Left lung (tissue), 10 donors: Measurements from ENCODE around the gene VPS13D. TPM values are rescaled to one million over a fixed set of nuclear protein-coding genes. Genes with fewer than 3 reads are reported as not detected.

Experiments
- ATAC-seq: fragments of 200-7000 bp; cut with Tn5 transposase; one replicate; pipeline ENCODE4 v1.9.1; 2020; ENCODE audit warnings: moderate library complexity
- DNase-seq, 4 donors: peaks; one replicate each; pipeline ENCODE4 v3.0.0-alpha.2; 2013 to 2020
- H3K27ac ChIP-seq, 2 donors: fragments of 200-600 bp; sonication (generic) in 1 of 2; one replicate each; pipeline versions ENCODE4 v1.5.0 to v1.8.0; 2020 to 2021
- H3K27me3 ChIP-seq, 2 donors: fragments of 200-600 bp; sonication (generic) in 1 of 2; one replicate each; pipeline versions ENCODE4 v1.5.0 to v1.8.0; 2020 to 2021
- H3K36me3 ChIP-seq, 2 donors: fragments of 200-600 bp; sonication (generic) in 1 of 2; one replicate each; pipeline versions ENCODE4 v1.5.0 to v1.8.0; 2020 to 2021
- H3K4me1 ChIP-seq, 2 donors: fragments of 200-600 bp; one replicate each; pipeline ENCODE4 v1.8.0; 2021
- H3K4me3 ChIP-seq, 2 donors: fragments of 200-600 bp; sonication (generic) in 1 of 2; one replicate each; pipeline versions ENCODE4 v1.5.0 to v1.8.0; 2020 to 2021; ENCODE audit warnings: mild to moderate bottlenecking in 1 of 2
- H3K9me3 ChIP-seq, 2 donors: fragments of 200-600 bp; sonication (generic) in 1 of 2; one replicate each; pipeline versions ENCODE4 v1.5.0 to v1.8.0; 2020 to 2021
- intact Hi-C, 2 donors: fragments of 100-400 bp; cut with DNase I; formaldehyde crosslinking; loops; one replicate each; pipeline versions ENCODE4 v1.11.2 to v1.14.2; 2022
- polyA plus RNA-seq, 6 donors: library from polyadenylated mRNA; unstranded; fragments of 120-200 nt; gene quantifications; one replicate each; pipeline ENCODE4 v1.2.1, GENCODE V29; 2013; ENCODE audit not compliant: insufficient read length in 6 of 6
- total RNA-seq, 2 donors: library from RNA; stranded (reverse); fragmentation: NEBNext Ultra II Directional; extraction: Animal tissue kit (Norgen Biotek cat#: 25700); gene quantifications; one replicate each; pipeline ENCODE4 v1.2.1, GENCODE V29; 2021
- TF ChIP-seq, protein P1 (sequence below), 2 donors: fragments of 200-600 bp; sonication (generic) in 1 of 2; IDR thresholded peaks; one replicate each; pipeline versions ENCODE4 v1.5.0 to v1.8.0; 2021; ENCODE audit warnings: antibody characterized with exemption in 2 of 2
- donor health status: DM: no; HTN: yes; CAD: no.
- donor health status: DM: no; HTN: no; CAD: no.

The VPS13D gene
- total and polyA plus RNA-seq, 8 donors = 26.6 to 62.3 (median 30.2) TPM

DNA sequence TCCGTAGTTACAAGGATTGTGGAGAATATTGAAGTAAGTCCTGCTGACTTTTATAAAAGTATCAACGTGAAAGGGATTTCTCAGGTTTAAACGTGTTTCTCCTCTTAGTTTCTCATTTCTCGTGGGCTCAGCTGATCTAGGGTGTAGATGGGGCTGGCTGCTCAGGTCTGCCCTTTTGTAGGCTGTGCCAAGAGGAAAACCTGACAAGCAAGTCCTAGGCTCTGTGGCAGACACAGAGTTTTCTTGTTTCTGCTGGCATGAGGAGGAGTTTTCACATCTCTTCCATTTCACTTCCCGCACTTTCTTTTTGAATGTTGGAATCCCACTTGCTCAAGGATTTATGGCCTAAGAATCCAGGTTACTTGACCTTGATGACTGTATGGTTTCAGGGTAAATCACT, 14.8 kb downstream of the VPS13D start:
- H3K9me3 ChIP-seq = no peaks in the 10 kb centered on the region
- ATAC-seq (no peak), DNase-seq (peak in 1 of 4 donors; percentile 10)
- no peaks in the 10 kb centered on the region for H3K27me3 ChIP-seq
- no peak overlapping the region for H3K27ac ChIP-seq
- intact Hi-C loops = no loop called here
- H3K4me3 ChIP-seq = no peak overlapping the region
- H3K36me3 ChIP-seq = peaks cover under 1 to 85% of the 10 kb centered on the region in 2 donors
- TF ChIP-seq, protein P1, sequence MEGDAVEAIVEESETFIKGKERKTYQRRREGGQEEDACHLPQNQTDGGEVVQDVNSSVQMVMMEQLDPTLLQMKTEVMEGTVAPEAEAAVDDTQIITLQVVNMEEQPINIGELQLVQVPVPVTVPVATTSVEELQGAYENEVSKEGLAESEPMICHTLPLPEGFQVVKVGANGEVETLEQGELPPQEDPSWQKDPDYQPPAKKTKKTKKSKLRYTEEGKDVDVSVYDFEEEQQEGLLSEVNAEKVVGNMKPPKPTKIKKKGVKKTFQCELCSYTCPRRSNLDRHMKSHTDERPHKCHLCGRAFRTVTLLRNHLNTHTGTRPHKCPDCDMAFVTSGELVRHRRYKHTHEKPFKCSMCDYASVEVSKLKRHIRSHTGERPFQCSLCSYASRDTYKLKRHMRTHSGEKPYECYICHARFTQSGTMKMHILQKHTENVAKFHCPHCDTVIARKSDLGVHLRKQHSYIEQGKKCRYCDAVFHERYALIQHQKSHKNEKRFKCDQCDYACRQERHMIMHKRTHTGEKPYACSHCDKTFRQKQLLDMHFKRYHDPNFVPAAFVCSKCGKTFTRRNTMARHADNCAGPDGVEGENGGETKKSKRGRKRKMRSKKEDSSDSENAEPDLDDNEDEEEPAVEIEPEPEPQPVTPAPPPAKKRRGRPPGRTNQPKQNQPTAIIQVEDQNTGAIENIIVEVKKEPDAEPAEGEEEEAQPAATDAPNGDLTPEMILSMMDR (IDR thresholded peaks at IDR 0.05) = no peak
- H3K4me1 ChIP-seq = peaks cover 0 to 4% of the 10 kb centered on the region in 2 donors

GRCh38 chr1:12245116-12245515, 15.3 kb downstream of the VPS13D start:
- H3K4me3 ChIP-seq = no peak overlapping the region
- peaks cover 2 to 90% of the 10 kb centered on the region in 2 donors for H3K36me3 ChIP-seq
- intact Hi-C loops = no loop called here
- H3K27ac ChIP-seq = no peak overlapping the region
- DNase-seq = no peak
- no peak for ATAC-seq
- H3K9me3 ChIP-seq = no peaks in the 10 kb centered on the region
- H3K27me3 ChIP-seq = no peaks in the 10 kb centered on the region
- peaks cover 0 to 4% of the 10 kb centered on the region in 2 donors for H3K4me1 ChIP-seq
- TF ChIP-seq, protein P1 (IDR thresholded peaks at IDR 0.05) = no peak

DNA sequence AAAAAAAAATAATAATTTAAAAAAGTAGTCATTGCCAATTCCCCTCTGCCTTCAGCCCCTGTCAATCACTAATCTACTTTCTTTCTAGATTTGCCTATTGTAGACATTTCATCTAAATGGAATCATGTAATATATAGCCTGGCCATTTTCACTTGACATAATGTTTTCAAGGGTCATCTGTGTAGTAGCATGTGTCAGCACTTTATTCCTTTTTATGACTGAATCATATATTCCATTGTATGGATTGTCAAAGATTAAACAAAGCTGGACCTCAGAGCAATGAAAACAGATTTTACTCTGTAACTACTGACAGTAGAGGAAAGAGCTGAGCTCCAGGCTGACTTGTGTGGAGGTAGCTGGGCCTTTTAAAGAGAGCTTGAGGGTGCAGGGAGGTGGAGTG, 15.9 kb downstream of the VPS13D start:
- Histone ChIP-seq H3K27ac (no peak overlapping the region), H3K36me3 (peaks cover 2 to 96% of the 10 kb centered on the region in 2 donors), H3K4me3 (no peak overlapping the region), H3K9me3 (no peaks in the 10 kb centered on the region), H3K4me1 (peaks cover 0 to 4% of the 10 kb centered on the region in 2 donors), H3K27me3 (no peaks in the 10 kb centered on the region)
- TF ChIP-seq, protein P1 (IDR thresholded peaks at IDR 0.05) = no peak
- DNase-seq (no peak), ATAC-seq (no peak)
- intact Hi-C loops = no loop called here

GRCh38 chr1:12246584-12246983, 16.8 kb downstream of the VPS13D start:
- Histone ChIP-seq H3K27me3 (no peaks in the 10 kb centered on the region), H3K27ac (no peak overlapping the region), H3K4me3 (no peak overlapping the region), H3K4me1 (peaks cover 0 to 4% of the 10 kb centered on the region in 2 donors), H3K9me3 (no peaks in the 10 kb centered on the region), H3K36me3 (peaks cover 2 to 96% of the 10 kb centered on the region in 2 donors)
- TF ChIP-seq, protein P1 (IDR thresholded peaks at IDR 0.05) = no peak
- intact Hi-C loops = no loop called here
- ATAC-seq (no peak), DNase-seq (no peak)

- TF ChIP-seq, protein P1 (IDR thresholded peaks at IDR 0.05) = no peak
- no peak overlapping the region for H3K4me3 ChIP-seq
- intact Hi-C loops = no loop called here
- no peaks in the 10 kb centered on the region for H3K9me3 ChIP-seq
- H3K36me3 ChIP-seq = peaks cover 2 to 98% of the 10 kb centered on the region in 2 donors
- DNase-seq (no peak), ATAC-seq (no peak)
- no peak overlapping the region for H3K27ac ChIP-seq
- H3K4me1 ChIP-seq = peaks cover 0 to 4% of the 10 kb centered on the region in 2 donors
- no peaks in the 10 kb centered on the region for H3K27me3 ChIP-seq
Observed at GRCh38 chr1:12249181-12249580, 19.4 kb downstream of the VPS13D start.
